ENCODE measurements around the gene SLC6A13. TPM values are rescaled to one million over a fixed set of nuclear protein-coding genes. Genes with fewer than 3 reads are reported as not detected.
"Not testable (repeated sequence)": the region's sequence is repeated elsewhere in the genome, so short reads cannot be mapped to it uniquely, and the experiment has no call there.

The SLC6A13 gene
- total RNA-seq, 1 experiment from 2014 or later = not detected

- intact Hi-C loops (cut with micrococcal nuclease; ENCODE audit: unreplicated experiment) = no loop called here
- no peak for TF ChIP-seq CTCF (conservative IDR thresholded peaks at IDR 0.05)
- no peak for TF ChIP-seq EZH2 (IDR thresholded peaks at IDR 0.05; ENCODE audit: low read depth)
- no peaks in the 10 kb centered on the region for H3K4me1 ChIP-seq (replicated peaks; ENCODE audit: insufficient read depth)
- no peaks in the 10 kb centered on the region for H4K20me1 ChIP-seq (ENCODE audit: insufficient read depth)
- POLR2A ChIA-PET (ENCODE audit: unreplicated experiment) = no interaction called here
- no peak overlapping the region for H2AFZ ChIP-seq
- H3K79me2 ChIP-seq (ENCODE audit: low read depth) = no peaks in the 10 kb centered on the region
- no peak overlapping the region for H3K27ac ChIP-seq
- BruUV-seq (replicated peaks) = no TSS peak
- peaks cover 18% of the 10 kb centered on the region for H3K9me3 ChIP-seq (ENCODE audit: insufficient read depth, low read depth)
- no peaks in the 10 kb centered on the region for H3F3A ChIP-seq (ENCODE audit: insufficient read depth, low read depth)
- H3K4me3 ChIP-seq = no peak overlapping the region
- H3K9me2 ChIP-seq (ENCODE audit: insufficient read depth) = no peaks in the 10 kb centered on the region
- CTCF ChIA-PET = no interaction called here
- DNase-seq = no peak
- no peak overlapping the region for H3K4me2 ChIP-seq
- H3K36me3 ChIP-seq (ENCODE audit: low read depth) = no peaks in the 10 kb centered on the region
- peaks cover 95% of the 10 kb centered on the region for H3K27me3 ChIP-seq (ENCODE audit: insufficient read depth, low read depth)
These were observed 26.2 kb downstream of the SLC6A13 start for GRCh38 chr12:236445-236844.

- H3K27ac ChIP-seq; H3K79me2 ChIP-seq (ENCODE audit: low read depth); BruUV-seq (replicated peaks); H3K4me3 ChIP-seq; H3K36me3 ChIP-seq (ENCODE audit: low read depth); H4K20me1 ChIP-seq (ENCODE audit: insufficient read depth); DNase-seq; H3K4me1 ChIP-seq (replicated peaks; ENCODE audit: insufficient read depth); CTCF ChIA-PET; H3K4me2 ChIP-seq; intact Hi-C loops (cut with micrococcal nuclease; ENCODE audit: unreplicated experiment); H2AFZ ChIP-seq; H3F3A ChIP-seq (ENCODE audit: insufficient read depth, low read depth); H3K9me2 ChIP-seq (ENCODE audit: insufficient read depth); POLR2A ChIA-PET (ENCODE audit: unreplicated experiment): not testable (repeated sequence)
- peaks cover 18% of the 10 kb centered on the region for H3K9me3 ChIP-seq (ENCODE audit: insufficient read depth, low read depth)
- H3K27me3 ChIP-seq (ENCODE audit: insufficient read depth, low read depth) = peaks cover 98% of the 10 kb centered on the region
These were observed 26.7 kb downstream of the SLC6A13 start for GRCh38 chr12:235967-236366.

GRCh38 chr12:234891-235415, 27.7 kb downstream of the SLC6A13 start:
- TF ChIP-seq CTCF (conservative IDR thresholded peaks at IDR 0.05) = no peak
- TF ChIP-seq EZH2 (IDR thresholded peaks at IDR 0.05; ENCODE audit: low read depth) = no peak
- no peak overlapping the region for H3K4me2 ChIP-seq
- H3K9me3 ChIP-seq (ENCODE audit: insufficient read depth, low read depth) = peaks cover 18% of the 10 kb centered on the region
- H3K4me1 ChIP-seq (replicated peaks; ENCODE audit: insufficient read depth) = no peaks in the 10 kb centered on the region
- H3K27me3 ChIP-seq (ENCODE audit: insufficient read depth, low read depth) = peaks cover 98% of the 10 kb centered on the region
- H3K36me3 ChIP-seq (ENCODE audit: low read depth) = no peaks in the 10 kb centered on the region
- H3K9me2 ChIP-seq (ENCODE audit: insufficient read depth) = no peaks in the 10 kb centered on the region
- ChIA-PET CTCF (no interaction called here), POLR2A (ENCODE audit: unreplicated experiment) (no interaction called here)
- intact Hi-C loops (cut with micrococcal nuclease; ENCODE audit: unreplicated experiment) = no loop called here
- BruUV-seq (replicated peaks) = no TSS peak
- no peaks in the 10 kb centered on the region for H3K79me2 ChIP-seq (ENCODE audit: low read depth)
- H3K27ac ChIP-seq = no peak overlapping the region
- H4K20me1 ChIP-seq (ENCODE audit: insufficient read depth) = no peaks in the 10 kb centered on the region
- no peaks in the 10 kb centered on the region for H3F3A ChIP-seq (ENCODE audit: insufficient read depth, low read depth)
- no peak for DNase-seq
- H3K4me3 ChIP-seq = no peak overlapping the region
- no peak overlapping the region for H2AFZ ChIP-seq

DNA sequence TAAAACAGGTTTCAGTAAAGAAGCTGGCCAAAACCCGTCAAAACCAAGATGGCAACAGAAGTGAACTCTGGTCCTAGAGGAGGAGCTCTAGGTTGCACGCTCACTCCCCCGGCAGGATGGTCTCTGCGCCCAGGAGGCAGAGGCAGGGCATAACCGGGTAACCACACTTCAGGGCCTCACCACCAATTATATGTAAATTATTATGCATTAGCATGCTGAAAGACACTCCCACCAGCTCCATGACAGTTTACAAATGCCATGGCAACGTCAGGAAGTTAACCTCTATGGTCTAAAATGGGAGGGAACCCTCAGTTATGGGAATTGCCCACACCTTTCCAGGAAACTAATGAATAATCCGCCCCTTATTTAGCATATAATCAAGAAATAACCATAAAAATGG, 28.6 kb downstream of the SLC6A13 start:
- DNase-seq = no peak

More for the DNA sequence above, 28.6 kb downstream of the SLC6A13 start:
- H3K4me1 ChIP-seq (replicated peaks; ENCODE audit: insufficient read depth) = no peaks in the 10 kb centered on the region
- intact Hi-C loops (cut with micrococcal nuclease; ENCODE audit: unreplicated experiment) = no loop called here
- ChIA-PET CTCF (interaction anchor here (0.6 kb wide), 1 partner anchor 135 kb away, joined by 6 read pairs; no protein-coding TSS in a partner anchor), POLR2A (ENCODE audit: unreplicated experiment) (no interaction called here)
- no peaks in the 10 kb centered on the region for H3K36me3 ChIP-seq (ENCODE audit: low read depth)
- peaks cover 98% of the 10 kb centered on the region for H3K27me3 ChIP-seq (ENCODE audit: insufficient read depth, low read depth)
- TF ChIP-seq EZH2 (IDR thresholded peaks at IDR 0.05; ENCODE audit: low read depth) = no peak
- TF ChIP-seq CTCF (conservative IDR thresholded peaks at IDR 0.05) = no peak
- H3K9me2 ChIP-seq (ENCODE audit: insufficient read depth) = no peaks in the 10 kb centered on the region
- H4K20me1 ChIP-seq (ENCODE audit: insufficient read depth) = no peaks in the 10 kb centered on the region
- no peak overlapping the region for H3K4me3 ChIP-seq
- H3K9me3 ChIP-seq (ENCODE audit: insufficient read depth, low read depth) = peaks cover 18% of the 10 kb centered on the region
- BruUV-seq (replicated peaks) = no TSS peak
- H3K27ac ChIP-seq = no peak overlapping the region
- no peaks in the 10 kb centered on the region for H3K79me2 ChIP-seq (ENCODE audit: low read depth)
- no peak overlapping the region for H3K4me2 ChIP-seq
- no peaks in the 10 kb centered on the region for H3F3A ChIP-seq (ENCODE audit: insufficient read depth, low read depth)
- no peak overlapping the region for H2AFZ ChIP-seq

All from PC-9 (cell line).